ENCODE data around the gene ABCC6. TPM values are rescaled to one million over a fixed set of nuclear protein-coding genes. Genes with fewer than 3 reads are reported as not detected.

Gene ABCC6
- total and polyA plus RNA-seq, 10 of the 15 experiments (the other 5 are each of a cell fraction or from before 2014, with no cell fraction given) = 0.05 to 0.13 (median 0.06) TPM; not detected in 5

DNA sequence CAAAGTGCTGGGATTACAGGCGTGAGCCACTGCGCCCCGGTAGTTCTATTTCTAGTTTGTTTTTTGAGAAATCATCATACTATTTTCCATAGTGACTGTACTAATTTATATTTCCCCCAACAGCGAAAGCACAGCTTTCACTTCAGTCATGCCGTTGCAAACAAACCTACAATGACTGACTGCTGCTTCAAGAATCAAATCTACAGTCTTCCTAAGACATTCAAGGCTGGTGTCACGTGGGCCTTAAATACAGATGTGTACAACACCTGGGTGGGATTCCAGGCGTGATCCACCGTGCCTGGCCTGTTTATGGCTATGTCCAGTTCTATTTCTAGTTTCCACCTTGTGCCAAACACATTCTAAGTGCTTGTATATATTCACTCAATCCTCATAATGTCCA is 72.0 kb downstream of the ABCC6 start:
- FAIRE-seq = no peak
- CTCF ChIA-PET = no interaction called here

More for the DNA sequence above, 72.0 kb downstream of the ABCC6 start:
- TF ChIP-seq ZBTB40 (IDR thresholded peaks at IDR 0.05; ENCODE audit: borderline replicate concordance) (no peak), CREB1 (IDR thresholded peaks at IDR 0.05; ENCODE audit: low read depth) (no peak), ZSCAN29 (IDR thresholded peaks at IDR 0.05) (no peak), KAT2A (conservative IDR thresholded peaks at IDR 0.05; ENCODE audit: control insufficient read depth, low read depth, low read length) (no peak), JUND (IDR thresholded peaks at IDR 0.05; ENCODE audit: low read depth, low read length) (no peak), CBX5 (IDR thresholded peaks at IDR 0.05; ENCODE audit: low read depth) (no peak), RB1 (IDR thresholded peaks at IDR 0.05; ENCODE audit: borderline replicate concordance) (no peak), KDM1A (IDR thresholded peaks at IDR 0.05; ENCODE audit: borderline replicate concordance) (no peak), CBFB (IDR thresholded peaks at IDR 0.05; ENCODE audit: low read depth) (no peak), HDAC6 (IDR thresholded peaks at IDR 0.05; ENCODE audit: unreplicated experiment) (no peak), HCFC1 (IDR thresholded peaks at IDR 0.05; ENCODE audit: low read length) (no peak), MTA3 (IDR thresholded peaks at IDR 0.05; ENCODE audit: borderline replicate concordance, low read length) (no peak), IRF5 (IDR thresholded peaks at IDR 0.05; ENCODE audit: borderline replicate concordance) (no peak), ZNF207 (IDR thresholded peaks at IDR 0.05; ENCODE audit: borderline replicate concordance) (no peak)
- TF ChIP-seq, protein P1, sequence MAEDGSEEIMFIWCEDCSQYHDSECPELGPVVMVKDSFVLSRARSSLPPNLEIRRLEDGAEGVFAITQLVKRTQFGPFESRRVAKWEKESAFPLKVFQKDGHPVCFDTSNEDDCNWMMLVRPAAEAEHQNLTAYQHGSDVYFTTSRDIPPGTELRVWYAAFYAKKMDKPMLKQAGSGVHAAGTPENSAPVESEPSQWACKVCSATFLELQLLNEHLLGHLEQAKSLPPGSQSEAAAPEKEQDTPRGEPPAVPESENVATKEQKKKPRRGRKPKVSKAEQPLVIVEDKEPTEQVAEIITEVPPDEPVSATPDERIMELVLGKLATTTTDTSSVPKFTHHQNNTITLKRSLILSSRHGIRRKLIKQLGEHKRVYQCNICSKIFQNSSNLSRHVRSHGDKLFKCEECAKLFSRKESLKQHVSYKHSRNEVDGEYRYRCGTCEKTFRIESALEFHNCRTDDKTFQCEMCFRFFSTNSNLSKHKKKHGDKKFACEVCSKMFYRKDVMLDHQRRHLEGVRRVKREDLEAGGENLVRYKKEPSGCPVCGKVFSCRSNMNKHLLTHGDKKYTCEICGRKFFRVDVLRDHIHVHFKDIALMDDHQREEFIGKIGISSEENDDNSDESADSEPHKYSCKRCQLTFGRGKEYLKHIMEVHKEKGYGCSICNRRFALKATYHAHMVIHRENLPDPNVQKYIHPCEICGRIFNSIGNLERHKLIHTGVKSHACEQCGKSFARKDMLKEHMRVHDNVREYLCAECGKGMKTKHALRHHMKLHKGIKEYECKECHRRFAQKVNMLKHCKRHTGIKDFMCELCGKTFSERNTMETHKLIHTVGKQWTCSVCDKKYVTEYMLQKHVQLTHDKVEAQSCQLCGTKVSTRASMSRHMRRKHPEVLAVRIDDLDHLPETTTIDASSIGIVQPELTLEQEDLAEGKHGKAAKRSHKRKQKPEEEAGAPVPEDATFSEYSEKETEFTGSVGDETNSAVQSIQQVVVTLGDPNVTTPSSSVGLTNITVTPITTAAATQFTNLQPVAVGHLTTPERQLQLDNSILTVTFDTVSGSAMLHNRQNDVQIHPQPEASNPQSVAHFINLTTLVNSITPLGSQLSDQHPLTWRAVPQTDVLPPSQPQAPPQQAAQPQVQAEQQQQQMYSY (CRISPR knock-in tag; IDR thresholded peaks at IDR 0.05) = no peak
- Histone ChIP-seq H3K36me3 (ENCODE audit: control insufficient read depth in 2 of 2, insufficient read depth in 2 of 2, low read length in 1 of 2) (no peaks in the 10 kb centered on the region; a peak in 2 of 4 replicates), H3K9ac (ENCODE audit: control insufficient read depth, insufficient read depth, low read length) (no peak overlapping the region), H3K4me1 (ENCODE audit: control insufficient read depth, insufficient read depth, low read length) (no peaks in the 10 kb centered on the region), H4K20me1 (ENCODE audit: control insufficient read depth, insufficient read depth) (no peaks in the 10 kb centered on the region), H3K4me2 (ENCODE audit: control insufficient read depth, insufficient read depth) (no peak overlapping the region), H3K27ac (ENCODE audit: control insufficient read depth, insufficient read depth) (no peak overlapping the region), H3K4me3 (no peak overlapping the region), H3K27me3 (replicated peaks in 1 of 2; ENCODE audit: control insufficient read depth in 2 of 2, insufficient read depth in 2 of 2, low read length in 1 of 2) (no peaks in the 10 kb centered on the region), H2AFZ (ENCODE audit: control insufficient read depth, low read depth, low read length) (no peak overlapping the region), H3K9me3 (replicated peaks; ENCODE audit: control insufficient read depth, insufficient read depth, low read length) (no peaks in the 10 kb centered on the region), H3K79me2 (ENCODE audit: control insufficient read depth, insufficient read depth, low read length) (no peaks in the 10 kb centered on the region)
- in situ Hi-C loops (cut with MboI) (no loop called here), intact Hi-C loops (cut with micrococcal nuclease; ENCODE audit: unreplicated experiment) (no loop called here)
- RAD21 ChIA-PET (ENCODE audit: unreplicated experiment) = no interaction called here
- POLR2A ChIA-PET = interaction anchor here (0.7 kb wide), 1 partner anchor 243 kb away, joined by 3 read pairs; no protein-coding TSS in a partner anchor
- SMC1A ChIA-PET (ENCODE audit: uncharacterized antibody, unreplicated experiment) = no interaction called here
- DNase-seq (ENCODE audit: low read depth, low spot score) (no peak), ATAC-seq (no peak)
- no TSS peak for BruUV-seq (replicated peaks)
- 70% methylated on average over 8 of the region's 8 CpGs for WGBS (ENCODE audit: insufficient coverage, insufficient replicate concordance, low lambda C conversion rate, missing lambda C conversion rate)

All from GM12878 (cell line).